BE2C (cell line): ENCODE data around the gene BTBD2.

Source experiments
- DNase-seq: peaks from one replicate; pipeline ENCODE4 v3.0.0-alpha.2; 2020
- H3K27me3 ChIP-seq: fragments of 250-450 bp; sonication (Bioruptor Pico); 2 replicates; pipeline ENCODE4 v1.5.1; 2020; ENCODE audit warnings: mild to moderate bottlenecking
- H3K36me3 ChIP-seq: fragments of 250-450 bp; sonication (Bioruptor Pico); 2 replicates; pipeline ENCODE4 v1.5.1; 2020; ENCODE audit warnings: mild to moderate bottlenecking
- H3K4me1 ChIP-seq: fragments of 250-450 bp; sonication (Bioruptor Pico); 2 replicates; pipeline ENCODE4 v1.5.1; 2020
- H3K4me3 ChIP-seq: 2 replicates; pipeline ENCODE4 v1.5.1; 2011; ENCODE audit warnings: low read depth, low read length
- H3K9me3 ChIP-seq: fragments of 250-450 bp; sonication (Bioruptor Pico); 2 replicates; pipeline ENCODE4 v1.5.1; 2020
- TF ChIP-seq, protein P1 (sequence below): IDR thresholded peaks from 2 replicates; pipeline ENCODE4 v1.5.1; 2012; ENCODE audit warnings: mild to moderate bottlenecking, low read depth, low read length

BTBD2 gene

DNA sequence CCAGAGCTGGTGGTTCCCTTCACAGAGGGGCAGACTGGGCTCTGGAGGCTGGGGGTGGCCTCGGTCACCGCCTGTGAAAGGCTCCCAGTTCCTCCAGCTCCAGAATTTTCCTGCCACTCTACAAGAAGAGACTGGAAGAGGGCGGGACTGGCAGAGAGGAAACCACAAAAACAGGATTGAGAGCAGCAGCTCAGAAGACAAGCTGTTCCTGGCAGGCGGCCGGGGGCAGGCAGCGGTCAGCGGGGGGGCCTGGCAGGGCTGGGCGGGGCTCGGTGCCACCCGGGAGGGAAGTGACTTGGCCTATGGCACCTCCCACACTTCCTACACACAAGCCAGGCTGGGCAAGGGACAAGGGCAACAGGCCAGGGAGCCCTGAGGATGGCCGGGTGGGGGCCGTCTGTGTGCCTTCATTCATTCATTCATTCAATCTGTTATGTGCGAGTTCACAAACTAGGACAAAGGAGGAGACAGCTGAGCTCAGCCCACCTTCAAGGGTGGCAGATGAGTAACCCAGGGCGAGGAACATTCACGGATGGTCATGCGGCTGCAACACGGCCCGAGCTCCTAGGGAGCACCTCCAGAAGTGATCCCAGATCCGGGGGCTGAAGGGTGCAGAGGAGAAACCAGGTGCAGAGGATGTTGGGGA lies 16.9 kb upstream of the BTBD2 start:
- peak; percentile 48 for DNase-seq
- no peaks in the 10 kb centered on the region for H3K36me3 ChIP-seq
- no peaks in the 10 kb centered on the region for H3K27me3 ChIP-seq
- H3K9me3 ChIP-seq: no peaks in the 10 kb centered on the region
- no peak overlapping the region for H3K4me3 ChIP-seq
- H3K4me1 ChIP-seq: peaks cover 7% of the 10 kb centered on the region
- TF ChIP-seq, protein P1, sequence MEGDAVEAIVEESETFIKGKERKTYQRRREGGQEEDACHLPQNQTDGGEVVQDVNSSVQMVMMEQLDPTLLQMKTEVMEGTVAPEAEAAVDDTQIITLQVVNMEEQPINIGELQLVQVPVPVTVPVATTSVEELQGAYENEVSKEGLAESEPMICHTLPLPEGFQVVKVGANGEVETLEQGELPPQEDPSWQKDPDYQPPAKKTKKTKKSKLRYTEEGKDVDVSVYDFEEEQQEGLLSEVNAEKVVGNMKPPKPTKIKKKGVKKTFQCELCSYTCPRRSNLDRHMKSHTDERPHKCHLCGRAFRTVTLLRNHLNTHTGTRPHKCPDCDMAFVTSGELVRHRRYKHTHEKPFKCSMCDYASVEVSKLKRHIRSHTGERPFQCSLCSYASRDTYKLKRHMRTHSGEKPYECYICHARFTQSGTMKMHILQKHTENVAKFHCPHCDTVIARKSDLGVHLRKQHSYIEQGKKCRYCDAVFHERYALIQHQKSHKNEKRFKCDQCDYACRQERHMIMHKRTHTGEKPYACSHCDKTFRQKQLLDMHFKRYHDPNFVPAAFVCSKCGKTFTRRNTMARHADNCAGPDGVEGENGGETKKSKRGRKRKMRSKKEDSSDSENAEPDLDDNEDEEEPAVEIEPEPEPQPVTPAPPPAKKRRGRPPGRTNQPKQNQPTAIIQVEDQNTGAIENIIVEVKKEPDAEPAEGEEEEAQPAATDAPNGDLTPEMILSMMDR: no peak

DNA sequence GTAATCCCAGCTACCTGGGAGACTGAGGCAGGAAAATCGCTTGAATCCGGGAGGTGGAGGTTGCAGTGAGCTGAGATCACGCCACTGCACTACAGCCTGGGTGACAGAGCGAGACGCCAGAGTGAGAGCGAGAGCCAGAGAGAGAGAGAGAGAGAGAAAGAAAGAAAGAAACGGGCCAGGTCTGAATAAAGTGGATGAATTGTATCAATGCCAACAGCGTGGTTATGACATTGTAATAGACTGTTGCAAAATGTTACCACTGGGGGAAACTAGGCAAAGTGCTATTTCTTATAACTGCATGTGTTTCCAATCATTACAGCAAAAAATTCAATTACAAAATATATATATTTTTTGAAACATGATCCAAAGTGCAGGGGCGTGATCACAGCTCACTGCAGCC lies 11.8 kb upstream of the BTBD2 start:
- TF ChIP-seq, protein P1: no peak
- H3K4me1 ChIP-seq: peaks cover 4% of the 10 kb centered on the region; the same call in 1 of the 2 replicates
- DNase-seq: no peak
- peaks cover 3% of the 10 kb centered on the region for H3K9me3 ChIP-seq
- H3K4me3 ChIP-seq: no peak overlapping the region
- H3K27me3 ChIP-seq: no peaks in the 10 kb centered on the region
- no peaks in the 10 kb centered on the region for H3K36me3 ChIP-seq

DNA sequence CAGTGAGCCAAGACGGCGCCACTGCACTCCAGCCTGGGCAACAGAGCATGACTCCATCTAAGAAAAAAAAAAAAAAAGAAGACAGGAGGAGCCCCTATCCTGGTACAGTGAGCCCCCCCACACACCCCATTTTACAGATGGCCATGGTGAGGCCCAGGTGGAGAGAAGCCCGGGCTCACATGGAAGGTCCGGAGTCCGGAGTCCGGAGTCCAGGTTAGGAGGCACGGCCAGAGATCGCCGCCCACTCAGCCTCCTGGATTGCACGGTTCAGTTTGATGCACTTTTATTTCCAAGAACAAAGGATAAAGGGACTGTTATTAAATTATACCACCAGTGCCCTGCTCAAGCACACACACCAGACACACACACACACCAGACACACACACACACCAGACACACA lies 11.3 kb upstream of the BTBD2 start:
- peaks cover 3% of the 10 kb centered on the region for H3K9me3 ChIP-seq
- TF ChIP-seq, protein P1: no peak
- DNase-seq: no peak

DNA sequence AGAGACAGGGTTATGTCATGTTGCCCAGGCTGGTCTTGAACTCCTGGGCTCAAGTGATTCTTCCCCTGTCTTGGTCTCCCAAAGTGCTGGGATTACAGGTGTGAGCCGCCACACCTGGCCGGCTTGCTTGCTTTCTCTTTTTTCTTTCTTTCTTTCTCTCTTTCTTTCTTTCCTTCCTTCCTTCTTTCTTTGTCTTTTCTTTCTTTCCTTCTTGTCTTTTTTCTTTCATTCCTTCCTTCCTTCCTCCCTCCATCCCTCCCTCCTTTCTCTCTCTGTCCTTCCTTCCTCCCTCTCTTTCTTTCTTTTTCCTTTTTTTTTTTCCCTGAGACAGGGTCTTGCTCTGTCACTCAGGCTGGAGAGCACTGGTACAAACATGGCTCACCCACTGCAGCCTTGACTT lies 6.8 kb upstream of the BTBD2 start:
- no peaks in the 10 kb centered on the region for H3K4me1 ChIP-seq
- TF ChIP-seq, protein P1: no peak
- no peak overlapping the region for H3K4me3 ChIP-seq
- H3K9me3 ChIP-seq: peaks cover 3% of the 10 kb centered on the region
- no peaks in the 10 kb centered on the region for H3K36me3 ChIP-seq
- H3K27me3 ChIP-seq: no peaks in the 10 kb centered on the region
- DNase-seq: no peak

More for the DNA sequence above, 11.3 kb upstream of the BTBD2 start:
- Histone ChIP-seq H3K27me3 (no peaks in the 10 kb centered on the region), H3K4me3 (no peak overlapping the region), H3K36me3 (no peaks in the 10 kb centered on the region), H3K4me1 (no peaks in the 10 kb centered on the region)

DNA sequence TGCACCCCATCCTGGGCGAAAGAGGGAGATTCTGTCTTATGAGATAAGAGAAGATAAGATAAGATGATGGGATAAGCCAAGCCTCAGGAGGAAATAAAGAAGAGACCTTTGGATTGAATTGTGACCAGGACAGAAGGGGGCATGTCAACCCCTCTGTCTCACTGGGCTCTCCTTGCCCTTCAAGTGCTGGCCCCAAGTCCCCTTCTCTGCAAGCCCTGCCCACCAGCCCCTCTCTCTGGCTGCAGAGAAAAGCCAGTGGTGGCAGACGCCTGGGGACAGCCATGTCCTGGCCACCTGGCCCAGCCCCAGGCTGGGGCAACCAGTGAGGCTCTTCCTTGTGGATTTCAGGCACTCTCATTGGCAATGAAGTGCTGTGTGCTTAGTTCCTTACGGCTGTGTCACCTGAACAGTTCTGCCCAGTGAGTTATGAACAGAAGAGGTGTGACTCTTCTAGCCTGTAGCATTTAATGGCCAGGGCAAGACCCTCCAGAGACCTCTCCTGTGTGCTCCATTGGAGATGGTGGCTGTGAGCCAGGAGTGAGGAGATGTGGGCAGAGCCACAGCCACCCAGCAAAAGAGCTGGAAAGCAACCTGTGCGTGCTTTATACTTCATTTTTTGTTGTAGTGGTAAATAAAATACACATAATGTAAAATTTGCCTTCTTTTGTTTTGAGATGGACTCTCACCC lies 6.1 kb upstream of the BTBD2 start:
- DNase-seq: no peak
- H3K27me3 ChIP-seq: no peaks in the 10 kb centered on the region
- no peak overlapping the region for H3K4me3 ChIP-seq
- peaks cover 2% of the 10 kb centered on the region; the same call in 1 of the 2 replicates for H3K4me1 ChIP-seq
- no peaks in the 10 kb centered on the region for H3K36me3 ChIP-seq
- TF ChIP-seq, protein P1: no peak
- H3K9me3 ChIP-seq: peaks cover 3% of the 10 kb centered on the region

DNA sequence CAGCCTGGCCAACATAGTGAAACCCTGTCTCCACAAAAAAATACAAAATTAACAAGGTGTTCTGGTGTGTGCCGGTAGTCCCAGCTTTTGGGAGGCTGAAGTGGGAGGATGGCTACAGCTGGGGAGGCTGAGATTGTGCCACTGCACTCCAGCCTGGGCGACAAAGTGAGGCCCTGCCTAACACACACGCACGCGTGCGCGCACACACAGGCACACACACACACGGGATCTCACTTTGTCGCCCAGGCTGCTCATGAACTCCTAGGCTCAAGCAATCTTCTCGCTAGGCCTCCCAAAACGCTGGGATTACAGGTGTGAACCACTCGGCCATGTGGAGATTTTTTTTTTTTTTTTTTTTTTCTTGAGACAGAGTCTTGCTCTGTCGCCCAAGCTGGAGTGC lies 3.2 kb upstream of the BTBD2 start:
- TF ChIP-seq, protein P1: no peak
- no peaks in the 10 kb centered on the region for H3K27me3 ChIP-seq
- no peak overlapping the region for H3K4me3 ChIP-seq
- DNase-seq: no peak
- no peaks in the 10 kb centered on the region for H3K9me3 ChIP-seq
- no peaks in the 10 kb centered on the region for H3K36me3 ChIP-seq
- peaks cover 3% of the 10 kb centered on the region; the same call in 1 of the 2 replicates for H3K4me1 ChIP-seq
